ENCODE measurements around the gene LCOR. TPM values are rescaled to one million over a fixed set of nuclear protein-coding genes. Genes with fewer than 3 reads are reported as not detected.
A peak's percentile ranks its signal among the peaks of the same experiment; 100 is the strongest.

LCOR gene
- total and polyA plus RNA-seq, 2 experiments from 2014 or later, result 9.1 to 14.8 TPM

- in situ Hi-C loops (cut with MboI), result no loop called here
- no peak overlapping the region for H3K4me2 ChIP-seq (ENCODE audit: unreplicated experiment)
- TF ChIP-seq EZH2 (IDR thresholded peaks at IDR 0.05; ENCODE audit: insufficient read depth, poor library complexity, severe bottlenecking) (no peak), EZH2phosphoT487 (IDR thresholded peaks at IDR 0.05; ENCODE audit: insufficient read depth, low read depth) (no peak)
Observed at GRCh38 chr10:97020452-97021400, 188.6 kb downstream of the LCOR start.

GRCh38 chr10:97022616-97023015 lies 190.5 kb downstream of the LCOR start:
- Histone ChIP-seq H3K27ac (no peak overlapping the region), H4K20me1 (ENCODE audit: insufficient read depth) (no peaks in the 10 kb centered on the region), H3K27me3 (replicated peaks; ENCODE audit: insufficient read depth) (peaks cover 3% of the 10 kb centered on the region), H3K9ac (no peak overlapping the region), H3K79me2 (ENCODE audit: insufficient read depth) (no peaks in the 10 kb centered on the region), H3K4me3 (no peak overlapping the region), H3F3A (ENCODE audit: insufficient read depth) (peaks cover 15% of the 10 kb centered on the region; the same call in 1 of the 2 replicates), H3K9me3 (ENCODE audit: low read depth) (no peaks in the 10 kb centered on the region), H3K4me2 (ENCODE audit: unreplicated experiment) (no peak overlapping the region), H3K4me1 (ENCODE audit: insufficient read depth) (peaks cover 13% of the 10 kb centered on the region), H3K36me3 (ENCODE audit: low read depth) (no peaks in the 10 kb centered on the region), H3K9me2 (ENCODE audit: insufficient read depth) (no peaks in the 10 kb centered on the region), H2AFZ (no peak overlapping the region)
- in situ Hi-C loops (cut with MboI), result no loop called here
- DNase-seq, result no peak
- TF ChIP-seq EZH2phosphoT487 (IDR thresholded peaks at IDR 0.05; ENCODE audit: insufficient read depth, low read depth) (no peak), EZH2 (IDR thresholded peaks at IDR 0.05; ENCODE audit: insufficient read depth, poor library complexity, severe bottlenecking) (no peak)
- WGBS, 2 experiments (ENCODE audit: low coverage in 1 of 2, low lambda C conversion rate in 2 of 2, missing lambda C conversion rate in 2 of 2), result 92 to 93% methylated on average over 7 of the region's 7 CpGs

More at GRCh38 chr10:97020452-97021400, 188.6 kb downstream of the LCOR start:
- H3K9ac ChIP-seq, result no peak overlapping the region
- WGBS, 2 experiments (ENCODE audit: low coverage in 1 of 2, low lambda C conversion rate in 2 of 2, missing lambda C conversion rate in 2 of 2), result 39% methylated on average over 24 to 25 of the region's 25 CpGs
- H3K9me3 ChIP-seq (ENCODE audit: low read depth), result no peaks in the 10 kb centered on the region
- no peak overlapping the region for H3K4me3 ChIP-seq
- no peaks in the 10 kb centered on the region for H4K20me1 ChIP-seq (ENCODE audit: insufficient read depth)
- H3K4me1 ChIP-seq (ENCODE audit: insufficient read depth), result peaks cover 13% of the 10 kb centered on the region
- H3K36me3 ChIP-seq (ENCODE audit: low read depth), result no peaks in the 10 kb centered on the region
- peaks cover 3% of the 10 kb centered on the region for H3K27me3 ChIP-seq (replicated peaks; ENCODE audit: insufficient read depth)
- no peak overlapping the region for H2AFZ ChIP-seq
- H3F3A ChIP-seq (ENCODE audit: insufficient read depth), result peaks cover 15% of the 10 kb centered on the region; the same call in 1 of the 2 replicates
- H3K9me2 ChIP-seq (ENCODE audit: insufficient read depth), result no peaks in the 10 kb centered on the region
- H3K79me2 ChIP-seq (ENCODE audit: insufficient read depth), result no peaks in the 10 kb centered on the region
- no peak overlapping the region for H3K27ac ChIP-seq
- DNase-seq, result no peak

- no peak overlapping the region for H3K27ac ChIP-seq
- H3K4me2 ChIP-seq (ENCODE audit: unreplicated experiment), result peak overlapping the region; percentile 15
- no peaks in the 10 kb centered on the region for H3K36me3 ChIP-seq (ENCODE audit: low read depth)
- TF ChIP-seq EZH2 (IDR thresholded peaks at IDR 0.05; ENCODE audit: insufficient read depth, poor library complexity, severe bottlenecking), result no peak
- TF ChIP-seq EZH2phosphoT487 (IDR thresholded peaks at IDR 0.05; ENCODE audit: insufficient read depth, low read depth), result no peak
- no peaks in the 10 kb centered on the region for H3K79me2 ChIP-seq (ENCODE audit: insufficient read depth)
- peaks cover 13% of the 10 kb centered on the region for H3K4me1 ChIP-seq (ENCODE audit: insufficient read depth)
- no peak overlapping the region for H3K4me3 ChIP-seq
- no peaks in the 10 kb centered on the region for H4K20me1 ChIP-seq (ENCODE audit: insufficient read depth)
- in situ Hi-C loops (cut with MboI), result no loop called here
- H3K9me3 ChIP-seq (ENCODE audit: low read depth), result no peaks in the 10 kb centered on the region
- H2AFZ ChIP-seq, result peak overlapping the region; percentile 44; the same call in 1 of the 2 replicates
- DNase-seq, result no peak
- H3K9ac ChIP-seq, result no peak overlapping the region
- no peaks in the 10 kb centered on the region for H3K9me2 ChIP-seq (ENCODE audit: insufficient read depth)
- H3K27me3 ChIP-seq (replicated peaks; ENCODE audit: insufficient read depth), result peaks cover 3% of the 10 kb centered on the region
- WGBS, 2 experiments (ENCODE audit: low coverage in 1 of 2, low lambda C conversion rate in 2 of 2, missing lambda C conversion rate in 2 of 2), result 59 to 64% methylated on average over 14 of the region's 14 CpGs
- H3F3A ChIP-seq (ENCODE audit: insufficient read depth), result peaks cover 15% of the 10 kb centered on the region; the same call in 1 of the 2 replicates
Observed at GRCh38 chr10:97023401-97024167, 191.5 kb downstream of the LCOR start.

Data from GM23248 (cell line).